Activated CD8-positive, alpha-beta T cell treated with anti-CD3 and anti-CD28 coated beads for 36 hours (primary cell): Measurements from ENCODE around the gene PYROXD2. TPM values are rescaled to one million over a fixed set of nuclear protein-coding genes. Genes with fewer than 3 reads are reported as not detected.

ENCODE experiments used
- ATAC-seq: fragments of 200-7000 bp; cut with Tn5 transposase; one replicate; pipeline ENCODE4 v1.10.0; 2021; ENCODE audit warnings: mild to moderate bottlenecking, moderate library complexity
- CTCF ChIA-PET: fragments of 350-600 bp; sonication (Branson Sonifier 250); formaldehyde crosslinking; loops from one replicate; lab custom pipeline; 2021; ENCODE audit warnings: antibody characterized with exemption; lab: Charles Lee
- POLR2A ChIA-PET: fragments of 350-600 bp; sonication (Branson Sonifier 250); formaldehyde crosslinking; loops from one replicate; lab custom pipeline; 2021; ENCODE audit warnings: antibody characterized with exemption; lab: Charles Lee
- DNase-seq: peaks from one replicate; pipeline ENCODE4 v3.0.0-alpha.2; 2020
- H3K27ac Mint-ChIP-seq: one replicate; pipeline ENCODE4 v1.8.0; 2021; ENCODE audit warnings: mild to moderate bottlenecking, mixed read lengths
- H3K27me3 Mint-ChIP-seq: one replicate; pipeline ENCODE4 v1.8.0; 2021; ENCODE audit warnings: mixed read lengths
- H3K36me3 Mint-ChIP-seq: one replicate; pipeline ENCODE4 v1.8.0; 2021; ENCODE audit warnings: low read depth, mixed read lengths
- H3K4me1 Mint-ChIP-seq: one replicate; pipeline ENCODE4 v1.8.0; 2021; ENCODE audit warnings: low read depth, mixed read lengths
- H3K4me3 Mint-ChIP-seq: one replicate; pipeline ENCODE4 v1.8.0; 2021; ENCODE audit warnings: mild to moderate bottlenecking, moderate library complexity, mixed read lengths
- H3K9me3 Mint-ChIP-seq: one replicate; pipeline ENCODE4 v1.8.0; 2021; ENCODE audit warnings: mixed read lengths
- intact Hi-C: fragments of 100-400 bp; cut with micrococcal nuclease; formaldehyde crosslinking; loops from one replicate; pipeline ENCODE4 v1.10.0; 2022
- total RNA-seq, 2 experiments: library from RNA; stranded (reverse); gene quantifications; one replicate each; pipeline ENCODE4 v1.2.3, GENCODE V29; 2021
- TF ChIP-seq, protein P1 (sequence below): fragments of 200-600 bp; IDR thresholded peaks from one replicate; pipeline ENCODE4 v1.8.0; 2022; ENCODE audit warnings: antibody characterized with exemption, mild to moderate bottlenecking

PYROXD2 gene
- total RNA-seq, 2 experiments from 2014 or later, result 5.3 to 6.2 TPM

- CTCF ChIA-PET, result interaction anchor here (1.1 kb wide), 1 partner anchor 8 kb away, joined by 4 read pairs; no protein-coding TSS in a partner anchor
- H3K4me3 Mint-ChIP-seq, result no peak overlapping the region
- no peaks in the 10 kb centered on the region for H3K9me3 Mint-ChIP-seq
- no peak overlapping the region for H3K27ac Mint-ChIP-seq
- H3K27me3 Mint-ChIP-seq, result no peaks in the 10 kb centered on the region
- POLR2A ChIA-PET, result no interaction called here
- intact Hi-C loops, result no loop called here
- H3K4me1 Mint-ChIP-seq, result peaks cover 19% of the 10 kb centered on the region
- peaks cover 5% of the 10 kb centered on the region for H3K36me3 Mint-ChIP-seq
- TF ChIP-seq, protein P1, sequence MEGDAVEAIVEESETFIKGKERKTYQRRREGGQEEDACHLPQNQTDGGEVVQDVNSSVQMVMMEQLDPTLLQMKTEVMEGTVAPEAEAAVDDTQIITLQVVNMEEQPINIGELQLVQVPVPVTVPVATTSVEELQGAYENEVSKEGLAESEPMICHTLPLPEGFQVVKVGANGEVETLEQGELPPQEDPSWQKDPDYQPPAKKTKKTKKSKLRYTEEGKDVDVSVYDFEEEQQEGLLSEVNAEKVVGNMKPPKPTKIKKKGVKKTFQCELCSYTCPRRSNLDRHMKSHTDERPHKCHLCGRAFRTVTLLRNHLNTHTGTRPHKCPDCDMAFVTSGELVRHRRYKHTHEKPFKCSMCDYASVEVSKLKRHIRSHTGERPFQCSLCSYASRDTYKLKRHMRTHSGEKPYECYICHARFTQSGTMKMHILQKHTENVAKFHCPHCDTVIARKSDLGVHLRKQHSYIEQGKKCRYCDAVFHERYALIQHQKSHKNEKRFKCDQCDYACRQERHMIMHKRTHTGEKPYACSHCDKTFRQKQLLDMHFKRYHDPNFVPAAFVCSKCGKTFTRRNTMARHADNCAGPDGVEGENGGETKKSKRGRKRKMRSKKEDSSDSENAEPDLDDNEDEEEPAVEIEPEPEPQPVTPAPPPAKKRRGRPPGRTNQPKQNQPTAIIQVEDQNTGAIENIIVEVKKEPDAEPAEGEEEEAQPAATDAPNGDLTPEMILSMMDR, result no peak
- DNase-seq, result no peak
- no peak for ATAC-seq
These were observed 2.5 kb upstream of the PYROXD2 start for GRCh38 chr10:98417481-98417959.

- POLR2A ChIA-PET, result no interaction called here
- ATAC-seq (no peak), DNase-seq (no peak)
- Mint-ChIP-seq H3K4me3 (no peak overlapping the region), H3K9me3 (no peaks in the 10 kb centered on the region), H3K4me1 (peaks cover 20% of the 10 kb centered on the region), H3K27ac (no peak overlapping the region), H3K27me3 (no peaks in the 10 kb centered on the region), H3K36me3 (peaks cover 5% of the 10 kb centered on the region)
- TF ChIP-seq, protein P1, result no peak
- intact Hi-C loops, result no loop called here
- CTCF ChIA-PET, result interaction anchor here (1.1 to 4.2 kb wide), 2 partner anchors 9 kb away, joined by 4 to 25 read pairs; no protein-coding TSS in a partner anchor
These were observed 1.8 kb upstream of the PYROXD2 start for GRCh38 chr10:98416606-98417388.

GRCh38 chr10:98415731-98416119 is 743 bp upstream of the PYROXD2 start:
- Mint-ChIP-seq H3K36me3 (peaks cover 5% of the 10 kb centered on the region), H3K27me3 (no peaks in the 10 kb centered on the region), H3K4me3 (no peak overlapping the region), H3K27ac (no peak overlapping the region), H3K9me3 (no peaks in the 10 kb centered on the region), H3K4me1 (peaks cover 20% of the 10 kb centered on the region)
- ChIA-PET CTCF (interaction anchor here (4.2 kb wide), 1 partner anchor 10 kb away, joined by 25 read pairs; no protein-coding TSS in a partner anchor), POLR2A (interaction anchor here (0.6 to 1.0 kb wide), 3 partner anchors 12 to 99 kb away, joined by 3 to 4 read pairs (median 3); no protein-coding TSS in a partner anchor)
- ATAC-seq (no peak), DNase-seq (no peak)
- intact Hi-C loops, result no loop called here
- TF ChIP-seq, protein P1, result no peak

GRCh38 chr10:98414578-98414931 is 427 bp downstream of the PYROXD2 start:
- intact Hi-C loops, result no loop called here
- TF ChIP-seq, protein P1, result no peak
- ChIA-PET CTCF (interaction anchor here (4.2 kb wide), 1 partner anchor 11 kb away, joined by 25 read pairs; no protein-coding TSS in a partner anchor), POLR2A (interaction anchor here (0.9 to 1.5 kb wide), 3 partner anchors 23 to 31 kb away, joined by 3 to 5 read pairs (median 4); no protein-coding TSS in a partner anchor)
- ATAC-seq (no peak), DNase-seq (peak; percentile 13)
- H3K27ac Mint-ChIP-seq, result peak overlapping the region; percentile 95
- H3K9me3 Mint-ChIP-seq, result no peaks in the 10 kb centered on the region
- H3K4me3 Mint-ChIP-seq, result peak overlapping the region; percentile 88
- peaks cover 20% of the 10 kb centered on the region for H3K4me1 Mint-ChIP-seq
- H3K27me3 Mint-ChIP-seq, result no peaks in the 10 kb centered on the region
- peaks cover 3% of the 10 kb centered on the region for H3K36me3 Mint-ChIP-seq

DNA sequence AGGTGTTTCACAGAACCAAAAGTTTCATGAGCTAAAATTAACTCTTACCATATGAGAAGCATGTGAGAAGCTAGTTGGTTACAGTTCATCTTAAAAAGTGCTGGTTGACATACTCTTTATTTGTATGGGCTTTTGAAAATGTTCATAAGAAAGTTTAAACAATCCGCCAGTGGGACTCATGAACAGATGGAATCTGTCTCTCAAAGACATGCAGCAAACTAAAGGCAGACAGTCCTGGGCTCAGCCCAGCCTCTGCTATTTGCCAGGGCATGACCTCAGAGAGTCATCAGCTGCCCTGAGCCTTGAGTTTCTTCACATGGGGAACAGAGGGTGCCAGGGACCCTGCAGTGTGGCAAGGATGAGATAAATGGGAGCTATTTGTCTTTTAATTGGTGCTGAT is 3.2 kb downstream of the PYROXD2 start:
- ChIA-PET CTCF (interaction anchor here (1.4 to 3.8 kb wide), 2 partner anchors 8 to 14 kb away, joined by 3 to 20 read pairs; no protein-coding TSS in a partner anchor), POLR2A (no interaction called here)
- TF ChIP-seq, protein P1, result no peak
- ATAC-seq, result no peak
- Mint-ChIP-seq H3K4me1 (peaks cover 20% of the 10 kb centered on the region), H3K4me3 (no peak overlapping the region), H3K27me3 (no peaks in the 10 kb centered on the region), H3K9me3 (no peaks in the 10 kb centered on the region), H3K36me3 (no peaks in the 10 kb centered on the region), H3K27ac (no peak overlapping the region)
- DNase-seq, result no peak
- intact Hi-C loops, result no loop called here
